NCI-H1694 treated with DMSO at 0.1 percent for 48 hours (cell line): Measurements from ENCODE around the gene PCSK1N.
"Not testable (repeated sequence)": the region's sequence is repeated elsewhere in the genome, so short reads cannot be mapped to it uniquely, and the experiment has no call there.

ENCODE experiments used
- DNase-seq: peaks from one replicate; lab custom pipeline; 2025; lab: John Stamatoyannopoulos, UW

The PCSK1N gene

GRCh38 chrX:48835524-48836329 lies at the start of gene PCSK1N:
Gene PCSK1N (minus strand): TSS chrX:48835610. CDS start chrX:48835532, 78 bp downstream.
- DNase-seq: no peak

GRCh38 chrX:48883729-48884128 lies 48.3 kb upstream of the PCSK1N start:
- no peak for DNase-seq

- DNase-seq: not testable (repeated sequence)
These were observed 41.5 kb upstream of the PCSK1N start for GRCh38 chrX:48876944-48877343.

- not testable (repeated sequence) for DNase-seq
These were observed 36.6 kb upstream of the PCSK1N start for GRCh38 chrX:48872017-48872416.

GRCh38 chrX:48864210-48864609 lies 28.8 kb upstream of the PCSK1N start:
- DNase-seq: no peak

GRCh38 chrX:48854898-48855297 lies 19.5 kb upstream of the PCSK1N start:
- no peak for DNase-seq

- not testable (repeated sequence) for DNase-seq
These were observed 18.9 kb upstream of the PCSK1N start for GRCh38 chrX:48854121-48854804.

GRCh38 chrX:48853494-48853893 lies 18.1 kb upstream of the PCSK1N start:
- DNase-seq: not testable (repeated sequence)

GRCh38 chrX:48852857-48853256 lies 17.4 kb upstream of the PCSK1N start:
- no peak for DNase-seq

- no peak for DNase-seq
These were observed 13.4 kb upstream of the PCSK1N start for GRCh38 chrX:48848847-48849246.

GRCh38 chrX:48839686-48840085 lies 4.3 kb upstream of the PCSK1N start:
- no peak for DNase-seq

- no peak for DNase-seq
These were observed 1.1 kb downstream of the PCSK1N start for GRCh38 chrX:48834383-48834709.

GRCh38 chrX:48833542-48834138 lies 1.8 kb downstream of the PCSK1N start:
- no peak for DNase-seq

GRCh38 chrX:48831909-48832291 lies 3.5 kb downstream of the PCSK1N start:
- no peak for DNase-seq

GRCh38 chrX:48831136-48831908 lies 4.1 kb downstream of the PCSK1N start:
- DNase-seq: no peak

GRCh38 chrX:48829016-48829735 lies 6.2 kb downstream of the PCSK1N start:
- DNase-seq: no peak

- no peak for DNase-seq
These were observed 7.8 kb downstream of the PCSK1N start for GRCh38 chrX:48827654-48827968.

GRCh38 chrX:48826876-48827653 lies 8.3 kb downstream of the PCSK1N start:
- no peak for DNase-seq

GRCh38 chrX:48826135-48826875 lies 9.1 kb downstream of the PCSK1N start, which contains the start of gene ERAS:
Gene ERAS (plus strand): TSS chrX:48826513. CDS start chrX:48829124, 2,611 bp downstream.
- no peak for DNase-seq

GRCh38 chrX:48824066-48824465 lies 11.3 kb downstream of the PCSK1N start:
- no peak for DNase-seq
